Glutamatergic neuron (in vitro differentiated cells): Measurements from ENCODE around the gene SELENOH. TPM values are rescaled to one million over a fixed set of nuclear protein-coding genes. Genes with fewer than 3 reads are reported as not detected.

Experiments used
- DNase-seq: peaks from one replicate; pipeline ENCODE4 v3.0.0; 2022
- H3K27ac Mint-ChIP-seq: one replicate; pipeline ENCODE4 v1.8.0; 2020; ENCODE audit warnings: mild to moderate bottlenecking, mixed read lengths, inconsistent platforms; ENCODE audit not compliant: unreplicated experiment
- H3K27me3 Mint-ChIP-seq: one replicate; pipeline ENCODE4 v1.8.0; 2020; ENCODE audit warnings: mild to moderate bottlenecking, moderate library complexity, mixed read lengths, inconsistent platforms; ENCODE audit not compliant: unreplicated experiment
- H3K36me3 Mint-ChIP-seq: one replicate; pipeline ENCODE4 v1.8.0; 2020; ENCODE audit warnings: mild to moderate bottlenecking, mixed read lengths, inconsistent platforms; ENCODE audit not compliant: unreplicated experiment
- H3K4me1 Mint-ChIP-seq: one replicate; pipeline ENCODE4 v1.8.0; 2020; ENCODE audit warnings: mild to moderate bottlenecking, low read depth, mixed read lengths, inconsistent platforms; ENCODE audit not compliant: unreplicated experiment
- H3K4me3 Mint-ChIP-seq: one replicate; pipeline ENCODE4 v1.8.0; 2020; ENCODE audit warnings: mild to moderate bottlenecking, mixed read lengths, inconsistent platforms; ENCODE audit not compliant: unreplicated experiment
- H3K9me3 Mint-ChIP-seq: one replicate; pipeline ENCODE4 v1.8.0; 2020; ENCODE audit warnings: mild to moderate bottlenecking, moderate library complexity, mixed read lengths, inconsistent platforms; ENCODE audit not compliant: unreplicated experiment
- long read RNA-seq: library from polyadenylated mRNA; unstranded; transcript quantifications from one replicate; pipeline ENCODE4 v2.0.0, GENCODE V29; 2020; ENCODE audit not compliant: unreplicated experiment
- total RNA-seq: library from RNA; stranded (reverse); fragmentation: NEBNext Ultra II Directional; extraction: Animal tissue kit (Norgen Biotek cat#: 25700); gene quantifications from one replicate; pipeline ENCODE4 v1.2.1, GENCODE V29; 2021; ENCODE audit not compliant: unreplicated experiment
- TF ChIP-seq, protein P1 (sequence below): fragments of 200-600 bp; sonication (generic); IDR thresholded peaks from one replicate; pipeline ENCODE4 v1.5.0; 2021; ENCODE audit not compliant: partially characterized antibody, unreplicated experiment

SELENOH gene, protein sequence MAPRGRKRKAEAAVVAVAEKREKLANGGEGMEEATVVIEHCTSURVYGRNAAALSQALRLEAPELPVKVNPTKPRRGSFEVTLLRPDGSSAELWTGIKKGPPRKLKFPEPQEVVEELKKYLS
- total RNA-seq: 98.8 TPM
- long read RNA-seq, transcript SELENOH-204 (4 exons, 818 nt): major isoform, 74 of 78 reads
- long read RNA-seq, partial matches to known transcripts: 0 of 78 reads
- long read RNA-seq, other reads (novel, unspliced or antisense): 1 of 78 reads

- Mint-ChIP-seq H3K36me3 (peaks cover 4% of the 10 kb centered on the region), H3K27ac (peak within 1 kb of the TSS; percentile 96), H3K4me1 (peaks cover 13% of the 10 kb centered on the region), H3K4me3 (peak within 1 kb of the TSS; percentile 99), H3K27me3 (peaks cover 8% of the 10 kb centered on the region), H3K9me3 (peaks cover 3% of the 10 kb centered on the region)
- TF ChIP-seq, protein P1, sequence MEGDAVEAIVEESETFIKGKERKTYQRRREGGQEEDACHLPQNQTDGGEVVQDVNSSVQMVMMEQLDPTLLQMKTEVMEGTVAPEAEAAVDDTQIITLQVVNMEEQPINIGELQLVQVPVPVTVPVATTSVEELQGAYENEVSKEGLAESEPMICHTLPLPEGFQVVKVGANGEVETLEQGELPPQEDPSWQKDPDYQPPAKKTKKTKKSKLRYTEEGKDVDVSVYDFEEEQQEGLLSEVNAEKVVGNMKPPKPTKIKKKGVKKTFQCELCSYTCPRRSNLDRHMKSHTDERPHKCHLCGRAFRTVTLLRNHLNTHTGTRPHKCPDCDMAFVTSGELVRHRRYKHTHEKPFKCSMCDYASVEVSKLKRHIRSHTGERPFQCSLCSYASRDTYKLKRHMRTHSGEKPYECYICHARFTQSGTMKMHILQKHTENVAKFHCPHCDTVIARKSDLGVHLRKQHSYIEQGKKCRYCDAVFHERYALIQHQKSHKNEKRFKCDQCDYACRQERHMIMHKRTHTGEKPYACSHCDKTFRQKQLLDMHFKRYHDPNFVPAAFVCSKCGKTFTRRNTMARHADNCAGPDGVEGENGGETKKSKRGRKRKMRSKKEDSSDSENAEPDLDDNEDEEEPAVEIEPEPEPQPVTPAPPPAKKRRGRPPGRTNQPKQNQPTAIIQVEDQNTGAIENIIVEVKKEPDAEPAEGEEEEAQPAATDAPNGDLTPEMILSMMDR: no peak
- peak; percentile 95 for DNase-seq
Measured at GRCh38 chr11:57741132-57742086, at the start of gene SELENOH. TSS of gene SELENOH (plus strand) at chr11:57741491. CDS start at chr11:57741596, 105 bp downstream.

DNA sequence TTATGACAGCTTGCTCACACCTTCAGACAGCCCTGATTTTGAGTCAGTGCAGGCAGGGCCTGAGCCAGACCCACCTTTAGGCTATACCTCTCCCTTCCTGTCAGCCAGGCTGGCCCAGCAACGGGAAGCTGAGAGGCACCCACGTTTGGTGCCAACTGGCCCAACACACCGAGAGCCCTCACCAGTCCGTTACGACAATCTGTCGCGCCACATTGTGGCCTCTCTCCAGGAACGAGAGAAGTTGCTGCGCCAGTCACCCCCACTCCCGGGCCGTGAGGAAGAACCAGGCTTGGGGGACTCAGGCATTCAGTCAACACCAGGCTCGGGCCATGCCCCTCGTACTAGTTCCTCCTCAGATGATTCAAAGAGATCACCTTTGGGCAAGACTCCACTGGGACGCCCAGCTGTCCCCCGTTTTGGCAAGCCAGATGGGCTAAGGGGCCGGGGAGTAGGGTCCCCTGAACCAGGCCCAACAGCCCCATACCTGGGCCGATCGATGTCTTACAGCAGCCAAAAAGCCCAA, 42.4 kb upstream of the SELENOH start:
- H3K9me3 Mint-ChIP-seq: no peaks in the 10 kb centered on the region
- no peak for DNase-seq
- H3K27ac Mint-ChIP-seq: peak overlapping the region; percentile 38
- H3K4me3 Mint-ChIP-seq: no peak overlapping the region
- no peaks in the 10 kb centered on the region for H3K36me3 Mint-ChIP-seq
- H3K27me3 Mint-ChIP-seq: no peaks in the 10 kb centered on the region
- TF ChIP-seq, protein P1: no peak
- H3K4me1 Mint-ChIP-seq: no peaks in the 10 kb centered on the region

- no peaks in the 10 kb centered on the region for H3K36me3 Mint-ChIP-seq
- H3K27ac Mint-ChIP-seq: no peak overlapping the region
- TF ChIP-seq, protein P1: no peak
- no peaks in the 10 kb centered on the region for H3K27me3 Mint-ChIP-seq
- no peaks in the 10 kb centered on the region for H3K9me3 Mint-ChIP-seq
- no peak for DNase-seq
- H3K4me1 Mint-ChIP-seq: no peaks in the 10 kb centered on the region
- H3K4me3 Mint-ChIP-seq: no peak overlapping the region
Measured at GRCh38 chr11:57699813-57700212, 41.5 kb upstream of the SELENOH start.

DNA sequence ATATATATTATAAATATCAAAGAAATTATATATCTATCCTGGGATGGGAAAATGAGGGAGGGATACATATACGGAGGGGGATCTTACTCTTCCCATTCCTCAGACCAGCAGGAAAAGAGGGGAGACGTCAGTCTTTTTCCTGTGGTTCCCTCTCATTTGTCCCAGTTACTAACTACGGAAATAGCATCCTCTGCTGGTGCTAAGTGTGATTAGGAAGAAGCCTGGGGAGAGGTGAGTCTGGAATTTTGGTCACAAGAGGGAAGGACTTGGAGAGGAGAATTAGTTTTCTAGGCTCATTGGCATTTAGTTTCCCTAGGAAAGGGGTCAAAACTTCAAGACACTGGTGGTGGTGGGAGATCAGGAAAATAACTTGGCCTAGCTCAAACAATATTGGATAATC, 40.9 kb upstream of the SELENOH start:
- DNase-seq: no peak
- no peak overlapping the region for H3K27ac Mint-ChIP-seq
- TF ChIP-seq, protein P1: no peak

GRCh38 chr11:57703341-57703740, 38.0 kb upstream of the SELENOH start:
- Mint-ChIP-seq H3K27me3 (no peaks in the 10 kb centered on the region), H3K27ac (no peak overlapping the region), H3K36me3 (no peaks in the 10 kb centered on the region), H3K9me3 (no peaks in the 10 kb centered on the region), H3K4me1 (no peaks in the 10 kb centered on the region), H3K4me3 (no peak overlapping the region)
- no peak for DNase-seq
- TF ChIP-seq, protein P1: no peak

More for the DNA sequence above, 40.9 kb upstream of the SELENOH start:
- Mint-ChIP-seq H3K27me3 (no peaks in the 10 kb centered on the region), H3K36me3 (no peaks in the 10 kb centered on the region), H3K9me3 (no peaks in the 10 kb centered on the region), H3K4me1 (no peaks in the 10 kb centered on the region), H3K4me3 (no peak overlapping the region)
